Ureter (tissue), 1 donor: ENCODE data around the gene DNAJB13. TPM values are rescaled to one million over a fixed set of nuclear protein-coding genes. Genes with fewer than 3 reads are reported as not detected.

ENCODE experiments used
- DNase-seq: peaks from one replicate; pipeline ENCODE4 v3.0.0-alpha.2; 2020; ENCODE audit warnings: low spot score
- total RNA-seq: library from RNA; stranded (reverse); gene quantifications from one replicate; pipeline ENCODE4 v1.2.4, GENCODE V29; 2023
- donor health status: DM: yes; HTN: yes; CAD: no.

The DNAJB13 gene
- total RNA-seq, 1 donor from 2014 or later, result 2.0 TPM

DNA sequence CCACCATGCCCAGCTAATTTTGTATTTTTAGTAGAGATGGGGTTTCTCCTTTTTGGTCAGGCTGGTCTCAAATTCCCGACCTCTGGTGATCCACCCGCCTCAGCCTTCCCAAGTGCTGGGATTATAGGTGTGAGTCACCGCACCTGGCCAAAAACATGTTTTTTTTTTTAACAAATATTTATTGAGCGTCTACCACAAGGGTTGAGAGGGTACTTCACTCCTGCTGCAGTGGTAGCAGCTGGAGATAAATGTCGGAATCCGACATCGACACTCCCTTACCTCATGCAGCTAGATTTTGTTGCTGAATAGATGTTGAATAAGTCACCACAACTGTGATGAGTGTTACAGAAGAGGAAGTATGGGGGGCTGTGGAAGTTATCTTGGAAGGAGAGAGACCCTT lies 971 bp downstream of the DNAJB13 start:
- DNase-seq, result no peak

DNA sequence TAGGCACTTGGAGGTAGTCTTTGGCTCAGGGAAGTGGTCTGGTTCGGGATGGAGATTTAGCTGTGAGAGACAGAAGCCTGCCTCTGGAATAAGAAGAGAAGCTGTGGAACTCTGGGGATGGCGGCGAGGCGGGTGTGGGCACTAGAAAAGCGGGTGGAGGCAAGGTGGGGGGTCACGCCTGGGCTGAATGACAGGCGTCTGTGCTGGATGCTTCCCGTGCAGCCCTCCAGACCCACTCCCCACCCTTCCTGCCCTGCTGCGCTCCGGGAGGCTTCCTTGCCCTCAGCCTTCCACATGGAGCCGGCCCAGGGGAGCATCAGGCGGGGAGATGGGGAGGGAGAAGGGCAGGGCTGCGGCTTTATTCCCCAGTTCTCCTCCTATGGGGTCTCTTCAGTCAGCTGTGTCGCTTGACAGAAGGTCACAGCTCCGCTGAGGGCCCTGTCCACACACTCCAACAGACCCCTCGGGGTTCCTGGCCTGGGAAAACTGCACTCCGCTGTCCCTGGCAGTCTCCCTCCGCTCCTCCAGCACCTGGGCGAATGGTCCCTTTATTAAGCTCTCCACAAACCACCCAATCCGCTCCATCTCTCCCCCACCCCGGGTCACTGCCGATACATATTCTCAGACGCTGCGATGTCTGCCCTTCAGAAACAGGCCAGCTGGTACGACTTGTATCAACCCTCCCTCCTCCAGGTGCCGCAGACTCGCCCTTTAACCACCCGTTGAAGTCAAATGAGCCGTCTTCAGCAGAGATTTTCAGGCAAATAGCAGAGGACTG lies 6.2 kb downstream of the DNAJB13 start:
- no peak for DNase-seq

- no peak for DNase-seq
Observed at GRCh38 chr11:73957654-73958361, 7.0 kb downstream of the DNAJB13 start.

DNA sequence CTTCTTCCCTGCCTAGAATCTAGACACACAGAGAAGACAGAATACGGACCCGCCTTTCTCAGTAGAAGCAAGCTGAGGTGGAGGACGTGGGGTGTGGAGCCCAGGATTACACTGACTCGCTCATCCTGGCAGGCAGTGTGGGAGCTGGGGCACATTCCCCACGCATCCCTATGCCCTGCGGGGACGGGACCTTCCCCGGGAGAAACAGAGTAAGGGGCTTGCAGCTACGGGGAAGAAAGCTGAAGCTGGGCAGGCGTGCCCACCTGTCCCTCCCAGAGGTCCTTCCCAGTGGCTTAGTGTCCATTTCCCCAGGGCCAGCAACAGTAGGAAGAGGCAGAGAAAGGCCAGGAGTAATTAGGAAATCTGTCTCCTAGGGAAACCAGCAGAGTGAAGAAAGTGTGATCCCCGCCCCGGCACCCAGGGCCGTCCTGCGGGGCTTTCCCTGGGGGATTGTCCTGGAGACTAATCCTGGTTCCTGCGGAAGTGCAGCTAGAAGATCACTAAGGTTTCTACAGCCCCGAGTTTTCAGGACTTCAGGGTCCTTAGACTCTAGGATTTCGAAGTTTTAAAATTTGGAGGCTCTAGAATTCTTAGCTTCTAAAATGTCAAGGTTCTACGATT lies 7.8 kb downstream of the DNAJB13 start:
- no peak for DNase-seq

- DNase-seq, result no peak
Observed at GRCh38 chr11:73961321-73961720, 10.5 kb downstream of the DNAJB13 start.

DNA sequence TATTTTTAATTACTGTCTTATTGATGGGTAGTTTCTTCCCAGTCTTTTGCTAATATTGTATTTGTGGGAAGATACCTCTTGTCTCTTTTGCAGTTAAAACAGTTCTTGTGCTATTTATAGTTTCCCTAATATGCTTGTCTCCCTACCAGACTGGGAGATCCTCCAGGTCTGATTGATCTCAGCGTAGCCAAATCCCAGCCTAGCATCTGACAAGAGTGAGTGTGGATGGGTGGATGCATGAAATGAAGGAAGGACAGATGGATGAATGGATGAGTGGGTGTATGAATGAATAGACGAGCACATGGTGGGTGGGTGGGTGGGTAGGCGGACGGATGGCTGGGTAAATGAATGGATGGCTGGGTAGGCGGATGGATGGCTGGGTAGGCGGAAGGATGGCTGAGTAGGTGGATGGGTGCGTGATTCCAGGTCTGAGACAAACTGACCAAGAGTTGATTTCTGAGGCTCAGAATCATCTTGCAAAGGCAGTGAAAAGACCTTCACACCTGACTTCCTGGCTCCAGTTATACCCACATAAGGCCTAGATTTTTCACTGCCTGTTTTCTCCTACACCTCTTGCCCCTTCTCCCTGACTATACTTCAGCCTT lies 11.4 kb downstream of the DNAJB13 start:
- no peak for DNase-seq

DNA sequence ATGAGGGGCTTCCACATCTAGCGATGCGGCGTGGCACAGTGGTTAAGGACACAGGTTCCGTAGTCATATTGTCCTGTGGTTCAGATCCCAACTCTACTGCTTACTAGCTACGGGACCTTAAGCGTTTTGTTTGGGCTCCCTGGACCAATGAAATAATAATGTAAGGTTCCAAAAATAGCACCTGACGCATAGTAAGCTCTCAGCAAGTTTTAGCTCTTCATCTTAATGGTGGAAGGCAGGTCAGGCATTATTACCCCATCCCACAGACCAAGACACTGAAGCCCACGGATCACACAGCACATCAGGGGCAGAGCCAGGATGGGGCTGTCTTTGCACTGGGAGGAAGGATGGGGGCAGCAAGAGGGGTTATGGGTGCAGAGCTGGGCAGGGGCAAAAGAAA lies 13.0 kb downstream of the DNAJB13 start:
- no peak for DNase-seq

GRCh38 chr11:73965076-73965763 lies 14.4 kb downstream of the DNAJB13 start:
- no peak for DNase-seq

DNA sequence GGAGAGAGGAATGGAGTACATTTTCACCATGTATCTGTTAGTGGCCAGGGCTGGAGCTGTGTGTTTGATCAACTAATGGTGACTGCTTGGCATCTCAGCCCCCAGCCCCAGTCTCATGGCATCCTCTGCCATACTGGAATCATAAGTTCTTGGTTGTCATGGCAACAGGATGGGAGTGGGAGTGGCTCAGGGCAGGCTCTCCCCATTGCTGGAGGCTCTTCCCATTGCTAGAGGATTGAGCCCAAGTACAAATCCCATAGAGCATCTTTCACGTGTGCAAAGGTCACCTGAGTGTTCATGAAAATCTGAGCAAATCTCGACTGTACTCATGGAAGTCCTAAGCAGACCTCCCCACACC lies 14.9 kb downstream of the DNAJB13 start:
- DNase-seq, result no peak

- no peak for DNase-seq
Observed at GRCh38 chr11:73968356-73968966, 17.6 kb downstream of the DNAJB13 start.

- DNase-seq, result no peak
Observed at GRCh38 chr11:73969091-73969490, 18.3 kb downstream of the DNAJB13 start.

DNA sequence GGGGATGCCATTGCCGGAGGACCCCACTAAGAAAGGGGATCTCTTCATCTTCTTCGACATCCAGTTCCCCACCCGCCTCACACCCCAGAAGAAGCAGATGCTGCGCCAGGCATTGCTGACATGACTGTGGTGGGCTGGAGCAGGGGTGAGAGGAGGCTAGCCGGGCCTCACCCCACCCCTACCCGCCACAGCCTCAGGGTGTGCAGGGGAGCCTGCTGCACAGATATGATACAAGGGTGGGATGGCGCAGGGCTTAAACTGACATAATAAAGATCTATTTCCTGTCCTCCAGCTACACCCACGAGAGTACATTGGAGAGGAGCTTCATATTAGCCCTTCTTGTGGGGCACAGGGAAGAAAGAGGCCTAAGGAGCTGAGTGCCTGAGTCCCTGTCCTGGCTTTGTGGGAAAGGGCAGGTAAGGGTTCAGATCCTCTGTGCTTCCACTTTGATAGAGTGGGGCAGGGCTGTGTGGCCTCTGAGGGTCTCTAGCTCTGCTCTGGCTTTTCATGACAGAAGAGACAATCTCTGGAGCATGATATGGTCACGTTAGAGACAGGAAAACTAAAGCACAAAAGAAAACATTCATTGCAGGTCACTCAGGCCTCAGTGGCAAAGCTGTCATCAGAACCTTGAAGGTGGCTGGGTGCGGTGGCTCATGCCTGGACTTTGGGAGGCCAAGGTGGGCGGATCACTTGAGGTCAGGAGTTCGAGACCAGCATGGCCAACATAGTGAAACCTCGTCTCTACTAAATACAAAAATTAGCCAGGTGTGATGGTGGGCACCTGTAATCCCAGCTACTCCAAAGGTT lies 19.4 kb downstream of the DNAJB13 start:
- no peak for DNase-seq

DNA sequence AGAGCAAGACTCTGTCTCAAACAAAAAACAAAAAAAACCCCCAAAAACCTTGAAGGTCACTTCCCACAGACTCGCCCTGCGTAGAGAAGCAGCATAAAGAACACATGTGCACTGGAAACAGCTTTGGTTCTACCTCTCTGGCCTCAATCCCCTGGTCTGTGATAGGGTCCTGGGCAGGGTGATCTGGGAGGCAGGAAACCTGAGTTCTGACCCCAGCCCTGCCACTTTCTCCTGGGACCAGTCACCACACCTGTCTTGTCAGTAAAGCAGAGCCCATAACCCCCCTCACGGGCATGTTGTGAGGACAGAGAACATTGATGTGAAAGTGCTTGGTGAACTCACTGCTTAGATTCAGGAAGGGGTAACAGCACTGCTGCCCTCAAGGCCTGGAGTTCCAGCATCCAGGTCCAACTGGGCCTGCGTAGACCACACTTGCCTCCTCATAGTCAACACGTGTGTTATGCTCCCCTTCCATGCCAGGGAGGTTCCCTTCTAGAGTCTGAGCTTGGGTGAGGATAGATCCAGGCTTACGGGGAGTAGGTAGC lies 20.4 kb downstream of the DNAJB13 start:
- no peak for DNase-seq

GRCh38 chr11:73972187-73972586 lies 21.4 kb downstream of the DNAJB13 start:
- no peak for DNase-seq

- DNase-seq, result no peak
Observed at GRCh38 chr11:73972620-73973449, 22.0 kb downstream of the DNAJB13 start.

DNA sequence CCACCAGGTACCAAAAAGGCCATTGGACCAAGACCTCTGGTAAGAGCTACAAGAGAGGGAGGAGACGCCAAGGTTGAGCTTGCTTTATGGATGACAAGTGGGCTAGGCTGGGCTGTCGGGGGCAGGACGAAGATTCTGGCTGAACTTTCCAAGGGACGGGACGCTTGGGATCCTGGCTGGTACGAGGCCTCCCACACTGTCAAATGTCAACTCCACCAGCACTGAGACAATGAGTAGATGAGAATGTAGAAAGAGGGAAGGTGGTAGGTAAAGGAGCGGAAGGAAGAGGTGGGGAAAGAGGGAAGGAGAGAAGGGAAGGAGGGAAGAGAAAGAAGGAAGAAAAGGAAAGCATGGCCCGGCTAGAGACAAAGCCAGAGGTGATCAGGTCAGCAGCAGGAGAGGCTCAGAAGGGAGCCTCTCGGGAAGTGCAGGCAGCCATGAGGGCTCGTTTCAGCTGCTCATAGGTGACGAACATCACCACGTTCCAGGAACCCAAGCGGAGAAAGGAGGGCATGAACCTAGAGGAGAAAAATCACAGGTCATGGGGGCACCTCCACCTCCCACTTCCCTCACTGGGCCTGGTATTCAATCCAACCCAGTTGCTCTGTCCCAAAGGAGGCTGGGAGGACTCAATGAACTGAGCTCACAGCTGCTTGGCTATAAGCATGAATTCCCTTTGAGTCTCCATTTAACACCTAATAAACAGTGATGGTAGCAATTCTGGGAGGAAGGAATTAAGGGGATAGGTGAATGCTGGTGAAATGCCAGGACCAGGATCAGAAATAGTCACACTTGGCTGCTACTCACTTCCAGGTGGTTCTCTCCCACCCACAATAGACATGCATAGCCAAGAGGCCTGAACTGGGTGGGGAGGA lies 24.0 kb downstream of the DNAJB13 start:
- DNase-seq, result no peak

GRCh38 chr11:73975479-73975757 lies 24.6 kb downstream of the DNAJB13 start:
- DNase-seq, result no peak

- DNase-seq, result no peak
Observed at GRCh38 chr11:73976451-73977151, 25.8 kb downstream of the DNAJB13 start.
